ENCODE data around the gene DAZAP1.

GRCh38 chr19:1397838-1398237 lies 9.5 kb upstream of the DAZAP1 start:
- TF ChIP-seq POLR2A (IDR thresholded peaks at IDR 0.05; ENCODE audit: low read depth, low read length) (no peak), CTCF (conservative IDR thresholded peaks at IDR 0.05; ENCODE audit: low read depth, low read length) (no peak), CEBPB (IDR thresholded peaks at IDR 0.05; ENCODE audit: low read depth, low read length) (no peak), CHD1 (IDR thresholded peaks at IDR 0.05; ENCODE audit: low read depth, low read length) (no peak), FOS (IDR thresholded peaks at IDR 0.05; ENCODE audit: low read depth, low read length) (no peak), USF2 (IDR thresholded peaks at IDR 0.05; ENCODE audit: low read depth, low read length) (no peak)
